GM23248 (cell line): ENCODE results near the gene NMT1. TPM values are rescaled to one million over a fixed set of nuclear protein-coding genes. Genes with fewer than 3 reads are reported as not detected.
A peak's percentile ranks its signal among the peaks of the same experiment; 100 is the strongest.

Source experiments
- DNase-seq: peaks from one replicate; pipeline ENCODE4 v3.0.0-alpha.2; 2015
- H2AFZ ChIP-seq: fragments of 200-600 bp; sonication (generic); 2 replicates; pipeline ENCODE4 v1.6.1; 2016; ENCODE audit warnings: antibody characterized with exemption
- H3F3A ChIP-seq: fragments of 200-600 bp; sonication (generic); 2 replicates; pipeline ENCODE4 v1.6.1; 2016; ENCODE audit warnings: mild to moderate bottlenecking, antibody characterized with exemption, mixed run types; ENCODE audit not compliant: insufficient read depth
- H3K27ac ChIP-seq: fragments of 200-600 bp; sonication (generic); 2 replicates; pipeline ENCODE4 v1.5.1; 2016; ENCODE audit warnings: mild to moderate bottlenecking
- H3K27me3 ChIP-seq: fragments of 200-600 bp; sonication (generic); replicated peaks from 2 replicates; pipeline ENCODE4 v1.6.1; 2016; ENCODE audit warnings: mild to moderate bottlenecking; ENCODE audit not compliant: insufficient read depth
- H3K36me3 ChIP-seq: fragments of 200-600 bp; sonication (generic); 2 replicates; pipeline ENCODE4 v1.6.1; 2016; ENCODE audit warnings: low read depth, mild to moderate bottlenecking
- H3K4me1 ChIP-seq: fragments of 200-600 bp; sonication (generic); 2 replicates; pipeline ENCODE4 v1.6.1; 2016; ENCODE audit warnings: mild to moderate bottlenecking; ENCODE audit not compliant: insufficient read depth
- H3K4me2 ChIP-seq: fragments of 200-600 bp; sonication (generic); one replicate; pipeline ENCODE4 v1.6.1; 2016; ENCODE audit warnings: mild to moderate bottlenecking; ENCODE audit not compliant: unreplicated experiment
- H3K4me3 ChIP-seq: fragments of 200-600 bp; sonication (generic); 2 replicates; pipeline ENCODE4 v1.5.1; 2016; ENCODE audit warnings: mild to moderate bottlenecking
- H3K79me2 ChIP-seq: fragments of 200-600 bp; sonication (generic); 2 replicates; pipeline ENCODE4 v1.6.1; 2016; ENCODE audit warnings: mild to moderate bottlenecking; ENCODE audit not compliant: insufficient read depth
- H3K9ac ChIP-seq: fragments of 200-600 bp; sonication (generic); 2 replicates; pipeline ENCODE4 v1.6.1; 2016; ENCODE audit warnings: mild to moderate bottlenecking
- H3K9me2 ChIP-seq: fragments of 200-600 bp; sonication (generic); 2 replicates; pipeline ENCODE4 v1.6.1; 2016; ENCODE audit warnings: mixed run types, mild to moderate bottlenecking, moderate library complexity; ENCODE audit not compliant: insufficient read depth
- H3K9me3 ChIP-seq: fragments of 200-600 bp; sonication (generic); one replicate; pipeline ENCODE4 v1.6.1; 2017; ENCODE audit warnings: low read depth
- H4K20me1 ChIP-seq: fragments of 200-600 bp; sonication (generic); 2 replicates; pipeline ENCODE4 v1.6.0; 2016; ENCODE audit not compliant: insufficient read depth
- EZH2 ChIP-seq: fragments of 200-600 bp; sonication (generic); IDR thresholded peaks from 2 replicates; pipeline ENCODE4 v1.6.1; 2018; ENCODE audit warnings: antibody characterized with exemption, mild to moderate bottlenecking; ENCODE audit not compliant: insufficient read depth, poor library complexity, severe bottlenecking
- EZH2phosphoT487 ChIP-seq: fragments of 200-600 bp; sonication (generic); IDR thresholded peaks from 2 replicates; pipeline ENCODE4 v1.6.1; 2018; ENCODE audit warnings: antibody characterized with exemption, moderate library complexity, mild to moderate bottlenecking, low read depth; ENCODE audit not compliant: insufficient read depth
- WGBS, 2 experiments: methylation state at CpG; one replicate each; pipeline ENCODE4 v1.1.6; 2015 to 2017; ENCODE audit warnings: low lambda C conversion rate in 2 of 2, low coverage in 1 of 2; ENCODE audit errors: missing lambda C conversion rate in 2 of 2; 5-methylcytosine and 5-hydroxymethylcytosine counted together
- in situ Hi-C: fragments of 300-500 bp; cut with MboI; formaldehyde crosslinking; loops from 2 replicates; pipeline ENCODE4 v1.15.0; 2020
- polyA plus RNA-seq: library from polyadenylated mRNA; unstranded; fragments of >200 nt; fragmentation: Nextera tagmentation; extraction: Ambion mirVana; gene quantifications from 2 replicates; pipeline ENCODE4 v1.2.1, GENCODE V29; 2016
- total RNA-seq: library from RNA; depleted of rRNA; stranded (reverse); fragments of >200 nt; shearing (Covaris generic); gene quantifications from 2 replicates; pipeline ENCODE4 v1.2.3, GENCODE V29; 2014

The NMT1 gene
- total and polyA plus RNA-seq, 2 experiments from 2014 or later, result 61.8 to 95.7 TPM

- 88 to 89% methylated on average over 3 of the region's 3 CpGs for WGBS, 2 experiments
- no peak for DNase-seq
- Histone ChIP-seq H3K4me1 (peaks cover 32% of the 10 kb centered on the region), H2AFZ (no peak overlapping the region), H3K27me3 (no peaks in the 10 kb centered on the region), H3K79me2 (peaks cover 94% of the 10 kb centered on the region), H3F3A (peaks cover 23% of the 10 kb centered on the region), H4K20me1 (no peaks in the 10 kb centered on the region; the same call in 1 of the 2 replicates), H3K9me3 (no peaks in the 10 kb centered on the region), H3K4me3 (no peak overlapping the region), H3K9me2 (no peaks in the 10 kb centered on the region), H3K27ac (no peak overlapping the region), H3K36me3 (peaks cover 15% of the 10 kb centered on the region), H3K9ac (no peak overlapping the region), H3K4me2 (no peak overlapping the region)
- TF ChIP-seq EZH2phosphoT487, result no peak
- TF ChIP-seq EZH2, result no peak
- in situ Hi-C loops, result no loop called here
Observed at GRCh38 chr17:45077643-45078042, 16.5 kb downstream of the NMT1 start.

GRCh38 chr17:45081047-45081703, 20.1 kb downstream of the NMT1 start:
- in situ Hi-C loops, result no loop called here
- no peak overlapping the region for H3K27ac ChIP-seq

GRCh38 chr17:45086391-45086790, 25.3 kb downstream of the NMT1 start:
- H3F3A ChIP-seq, result peaks cover 54% of the 10 kb centered on the region
- no peaks in the 10 kb centered on the region for H3K27me3 ChIP-seq
- no peak overlapping the region for H3K9ac ChIP-seq
- H3K9me2 ChIP-seq, result no peaks in the 10 kb centered on the region
- no peak overlapping the region for H2AFZ ChIP-seq
- no peak overlapping the region for H3K27ac ChIP-seq
- no peaks in the 10 kb centered on the region for H4K20me1 ChIP-seq
- peaks cover 27% of the 10 kb centered on the region for H3K4me1 ChIP-seq
- in situ Hi-C loops, result no loop called here
- no peak overlapping the region for H3K4me2 ChIP-seq
- no peak for DNase-seq
- no peak for TF ChIP-seq EZH2phosphoT487
- TF ChIP-seq EZH2, result no peak
- peaks cover 72% of the 10 kb centered on the region for H3K79me2 ChIP-seq
- 95 to 100% methylated on average over 4 of the region's 4 CpGs for WGBS, 2 experiments
- H3K9me3 ChIP-seq, result no peaks in the 10 kb centered on the region
- H3K36me3 ChIP-seq, result peaks cover 75% of the 10 kb centered on the region
- H3K4me3 ChIP-seq, result no peak overlapping the region

More at GRCh38 chr17:45081047-45081703, 20.1 kb downstream of the NMT1 start:
- H3K4me1 ChIP-seq, result peaks cover 8% of the 10 kb centered on the region
- H3K79me2 ChIP-seq, result peaks cover 98% of the 10 kb centered on the region
- peaks cover 17% of the 10 kb centered on the region; the same call in 1 of the 2 replicates for H3F3A ChIP-seq
- no peak overlapping the region for H3K4me3 ChIP-seq
- H3K27me3 ChIP-seq, result no peaks in the 10 kb centered on the region
- no peak for DNase-seq
- no peaks in the 10 kb centered on the region for H3K9me2 ChIP-seq
- no peak overlapping the region for H3K4me2 ChIP-seq
- H2AFZ ChIP-seq, result no peak overlapping the region
- H3K9ac ChIP-seq, result no peak overlapping the region
- WGBS, 2 experiments, result 72 to 79% methylated on average over 6 of the region's 6 CpGs
- peaks cover 45% of the 10 kb centered on the region for H3K36me3 ChIP-seq
- no peaks in the 10 kb centered on the region; the same call in 1 of the 2 replicates for H4K20me1 ChIP-seq
- H3K9me3 ChIP-seq, result no peaks in the 10 kb centered on the region
- TF ChIP-seq EZH2 (no peak), EZH2phosphoT487 (no peak)

GRCh38 chr17:45086865-45087503, 25.9 kb downstream of the NMT1 start:
- no peaks in the 10 kb centered on the region for H4K20me1 ChIP-seq
- H3K9ac ChIP-seq, result peak overlapping the region; percentile 22; the same call in 1 of the 2 replicates
- H3K9me2 ChIP-seq, result no peaks in the 10 kb centered on the region
- H3K9me3 ChIP-seq, result no peaks in the 10 kb centered on the region
- WGBS, 2 experiments, result 75 to 76% methylated on average over 6 of the region's 6 CpGs
- peaks cover 70% of the 10 kb centered on the region for H3K79me2 ChIP-seq
- no peak for DNase-seq
- H3F3A ChIP-seq, result peaks cover 60% of the 10 kb centered on the region
- no peak overlapping the region for H3K4me3 ChIP-seq
- peak overlapping the region; percentile 53 for H3K27ac ChIP-seq
- no peak for TF ChIP-seq EZH2phosphoT487
- no peak for TF ChIP-seq EZH2
- H3K4me1 ChIP-seq, result peaks cover 33% of the 10 kb centered on the region
- no peak overlapping the region for H2AFZ ChIP-seq
- peaks cover 75% of the 10 kb centered on the region for H3K36me3 ChIP-seq
- no peaks in the 10 kb centered on the region for H3K27me3 ChIP-seq
- in situ Hi-C loops, result no loop called here
- no peak overlapping the region for H3K4me2 ChIP-seq
